Amniotic epithelial cell (primary cell): Measurements from ENCODE around the gene LIMA1.

Source experiments
- DNase-seq: peaks from one replicate; pipeline ENCODE4 v3.0.0-alpha.2; 2010; ENCODE audit warnings: low read depth

LIMA1 gene

GRCh38 chr12:50129290-50129689, 154.0 kb downstream of the LIMA1 start:
- DNase-seq, result no peak

DNA sequence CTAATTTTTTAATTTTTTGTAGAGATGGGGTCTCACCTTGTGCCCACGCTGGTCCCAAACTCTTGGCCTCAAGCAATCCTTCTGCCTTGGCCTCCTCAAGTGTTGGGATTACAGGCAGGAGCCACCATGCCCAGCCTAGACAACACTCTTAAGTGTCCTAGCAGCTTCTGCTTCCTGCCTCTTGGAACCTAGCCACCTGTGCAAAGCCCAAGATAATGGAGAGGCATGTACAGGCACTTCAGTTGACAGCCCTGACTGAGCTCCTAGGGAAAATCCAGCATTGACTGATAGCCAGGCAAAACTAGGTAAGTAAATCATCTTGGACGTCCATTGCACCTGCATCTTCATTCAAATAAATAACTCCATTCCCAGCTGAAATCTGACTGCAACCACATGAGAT, 155.8 kb downstream of the LIMA1 start:
- no peak for DNase-seq
